Liver (tissue), 3 donors: ENCODE results near the gene DNAI2.

Experiments used
- EGR1 ChIP-seq, 2 donors: IDR thresholded peaks; 2 replicates each; pipeline ENCODE4 v1.6.1; 2016 to 2018; ENCODE audit warnings: antibody characterized with exemption in 2 of 2, low read depth in 2 of 2
- FOXA1 ChIP-seq: IDR thresholded peaks from 2 replicates; pipeline ENCODE4 v1.6.1; 2016; ENCODE audit warnings: antibody characterized with exemption
- GABPA ChIP-seq, 2 donors: IDR thresholded peaks in 1 of 2; conservative IDR thresholded peaks in 1 of 2; 2 replicates each; pipeline ENCODE4 v1.6.1; 2016; ENCODE audit warnings: antibody characterized with exemption in 2 of 2, mild to moderate bottlenecking in 1 of 2, moderate library complexity in 1 of 2
- JUND ChIP-seq, 2 donors: IDR thresholded peaks; 2 replicates each; pipeline ENCODE4 v1.6.1; 2016; ENCODE audit warnings: antibody characterized with exemption in 2 of 2
- RAD21 ChIP-seq, 2 donors: IDR thresholded peaks; 2 replicates each; pipeline ENCODE4 v1.6.1; 2016; ENCODE audit warnings: antibody characterized with exemption in 2 of 2, mild to moderate bottlenecking in 2 of 2
- SP1 ChIP-seq: IDR thresholded peaks from 2 replicates; pipeline ENCODE4 v1.6.1; 2018; ENCODE audit warnings: antibody characterized with exemption, mild to moderate bottlenecking
- TAF1 ChIP-seq: conservative IDR thresholded peaks from 2 replicates; pipeline ENCODE4 v1.6.1; 2016; ENCODE audit warnings: antibody characterized with exemption, mild to moderate bottlenecking
- TF ChIP-seq, protein P1 (sequence below): fragments of 150-350 bp; IDR thresholded peaks from 2 replicates; pipeline ENCODE4 v1.5.1; 2017; ENCODE audit warnings: improper control_type of control experiment, low read depth, low read length; ENCODE audit not compliant: missing input control
- TF ChIP-seq, protein P2 (sequence below): IDR thresholded peaks from 2 replicates; pipeline ENCODE4 v1.6.1; 2016; ENCODE audit warnings: antibody characterized with exemption
- TF ChIP-seq, protein P3 (sequence below): IDR thresholded peaks from 2 replicates; pipeline ENCODE4 v1.6.1; 2016; ENCODE audit warnings: antibody characterized with exemption, mild to moderate bottlenecking
- TF ChIP-seq, protein P4 (sequence below): IDR thresholded peaks from 2 replicates; pipeline ENCODE4 v1.6.1; 2016; ENCODE audit warnings: antibody characterized with exemption
- TF ChIP-seq, protein P5 (sequence below): IDR thresholded peaks from 2 replicates; pipeline ENCODE4 v1.6.1; 2016; ENCODE audit warnings: antibody characterized with exemption
- donor health status: healthy.
- donor health status: healthy.

DNA sequence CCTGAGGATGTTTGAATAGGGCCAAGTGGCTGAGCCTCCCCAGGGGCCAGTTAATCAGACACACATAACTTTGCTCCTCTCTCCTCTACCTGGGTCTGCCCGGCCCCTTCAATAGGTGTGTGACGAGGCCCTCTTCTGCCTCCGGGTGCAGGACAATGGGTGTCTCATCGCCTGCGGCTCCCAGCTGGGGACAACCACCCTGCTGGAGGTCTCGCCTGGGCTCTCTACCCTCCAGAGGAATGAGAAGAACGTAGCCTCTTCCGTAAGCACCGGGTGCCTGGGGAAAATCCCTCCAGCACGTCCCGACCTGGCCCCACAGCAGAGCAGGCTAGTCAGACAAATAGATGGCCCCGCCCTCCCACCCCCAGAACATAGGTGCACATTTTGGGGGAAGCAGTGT, 35.9 kb downstream of the DNAI2 start:
- TF ChIP-seq, protein P1, sequence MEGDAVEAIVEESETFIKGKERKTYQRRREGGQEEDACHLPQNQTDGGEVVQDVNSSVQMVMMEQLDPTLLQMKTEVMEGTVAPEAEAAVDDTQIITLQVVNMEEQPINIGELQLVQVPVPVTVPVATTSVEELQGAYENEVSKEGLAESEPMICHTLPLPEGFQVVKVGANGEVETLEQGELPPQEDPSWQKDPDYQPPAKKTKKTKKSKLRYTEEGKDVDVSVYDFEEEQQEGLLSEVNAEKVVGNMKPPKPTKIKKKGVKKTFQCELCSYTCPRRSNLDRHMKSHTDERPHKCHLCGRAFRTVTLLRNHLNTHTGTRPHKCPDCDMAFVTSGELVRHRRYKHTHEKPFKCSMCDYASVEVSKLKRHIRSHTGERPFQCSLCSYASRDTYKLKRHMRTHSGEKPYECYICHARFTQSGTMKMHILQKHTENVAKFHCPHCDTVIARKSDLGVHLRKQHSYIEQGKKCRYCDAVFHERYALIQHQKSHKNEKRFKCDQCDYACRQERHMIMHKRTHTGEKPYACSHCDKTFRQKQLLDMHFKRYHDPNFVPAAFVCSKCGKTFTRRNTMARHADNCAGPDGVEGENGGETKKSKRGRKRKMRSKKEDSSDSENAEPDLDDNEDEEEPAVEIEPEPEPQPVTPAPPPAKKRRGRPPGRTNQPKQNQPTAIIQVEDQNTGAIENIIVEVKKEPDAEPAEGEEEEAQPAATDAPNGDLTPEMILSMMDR = no peak
- TF ChIP-seq RAD21 (IDR thresholded peaks at IDR 0.05) (no peak), SP1 (no peak), FOXA1 (no peak), GABPA (IDR thresholded peaks at IDR 0.05 in 1 of 2, conservative IDR thresholded peaks at IDR 0.05 in 1 of 2) (no peak), TAF1 (no peak), EGR1 (IDR thresholded peaks at IDR 0.05; ENCODE audit: low read depth in 2 of 2) (no peak), JUND (IDR thresholded peaks at IDR 0.05) (no peak)
- TF ChIP-seq, protein P2, sequence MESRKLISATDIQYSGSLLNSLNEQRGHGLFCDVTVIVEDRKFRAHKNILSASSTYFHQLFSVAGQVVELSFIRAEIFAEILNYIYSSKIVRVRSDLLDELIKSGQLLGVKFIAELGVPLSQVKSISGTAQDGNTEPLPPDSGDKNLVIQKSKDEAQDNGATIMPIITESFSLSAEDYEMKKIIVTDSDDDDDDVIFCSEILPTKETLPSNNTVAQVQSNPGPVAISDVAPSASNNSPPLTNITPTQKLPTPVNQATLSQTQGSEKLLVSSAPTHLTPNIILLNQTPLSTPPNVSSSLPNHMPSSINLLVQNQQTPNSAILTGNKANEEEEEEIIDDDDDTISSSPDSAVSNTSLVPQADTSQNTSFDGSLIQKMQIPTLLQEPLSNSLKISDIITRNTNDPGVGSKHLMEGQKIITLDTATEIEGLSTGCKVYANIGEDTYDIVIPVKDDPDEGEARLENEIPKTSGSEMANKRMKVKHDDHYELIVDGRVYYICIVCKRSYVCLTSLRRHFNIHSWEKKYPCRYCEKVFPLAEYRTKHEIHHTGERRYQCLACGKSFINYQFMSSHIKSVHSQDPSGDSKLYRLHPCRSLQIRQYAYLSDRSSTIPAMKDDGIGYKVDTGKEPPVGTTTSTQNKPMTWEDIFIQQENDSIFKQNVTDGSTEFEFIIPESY = no peak
- TF ChIP-seq, protein P3, sequence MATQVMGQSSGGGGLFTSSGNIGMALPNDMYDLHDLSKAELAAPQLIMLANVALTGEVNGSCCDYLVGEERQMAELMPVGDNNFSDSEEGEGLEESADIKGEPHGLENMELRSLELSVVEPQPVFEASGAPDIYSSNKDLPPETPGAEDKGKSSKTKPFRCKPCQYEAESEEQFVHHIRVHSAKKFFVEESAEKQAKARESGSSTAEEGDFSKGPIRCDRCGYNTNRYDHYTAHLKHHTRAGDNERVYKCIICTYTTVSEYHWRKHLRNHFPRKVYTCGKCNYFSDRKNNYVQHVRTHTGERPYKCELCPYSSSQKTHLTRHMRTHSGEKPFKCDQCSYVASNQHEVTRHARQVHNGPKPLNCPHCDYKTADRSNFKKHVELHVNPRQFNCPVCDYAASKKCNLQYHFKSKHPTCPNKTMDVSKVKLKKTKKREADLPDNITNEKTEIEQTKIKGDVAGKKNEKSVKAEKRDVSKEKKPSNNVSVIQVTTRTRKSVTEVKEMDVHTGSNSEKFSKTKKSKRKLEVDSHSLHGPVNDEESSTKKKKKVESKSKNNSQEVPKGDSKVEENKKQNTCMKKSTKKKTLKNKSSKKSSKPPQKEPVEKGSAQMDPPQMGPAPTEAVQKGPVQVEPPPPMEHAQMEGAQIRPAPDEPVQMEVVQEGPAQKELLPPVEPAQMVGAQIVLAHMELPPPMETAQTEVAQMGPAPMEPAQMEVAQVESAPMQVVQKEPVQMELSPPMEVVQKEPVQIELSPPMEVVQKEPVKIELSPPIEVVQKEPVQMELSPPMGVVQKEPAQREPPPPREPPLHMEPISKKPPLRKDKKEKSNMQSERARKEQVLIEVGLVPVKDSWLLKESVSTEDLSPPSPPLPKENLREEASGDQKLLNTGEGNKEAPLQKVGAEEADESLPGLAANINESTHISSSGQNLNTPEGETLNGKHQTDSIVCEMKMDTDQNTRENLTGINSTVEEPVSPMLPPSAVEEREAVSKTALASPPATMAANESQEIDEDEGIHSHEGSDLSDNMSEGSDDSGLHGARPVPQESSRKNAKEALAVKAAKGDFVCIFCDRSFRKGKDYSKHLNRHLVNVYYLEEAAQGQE = no peak
- TF ChIP-seq, protein P4, sequence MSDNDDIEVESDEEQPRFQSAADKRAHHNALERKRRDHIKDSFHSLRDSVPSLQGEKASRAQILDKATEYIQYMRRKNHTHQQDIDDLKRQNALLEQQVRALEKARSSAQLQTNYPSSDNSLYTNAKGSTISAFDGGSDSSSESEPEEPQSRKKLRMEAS = no peak
- TF ChIP-seq, protein P5, sequence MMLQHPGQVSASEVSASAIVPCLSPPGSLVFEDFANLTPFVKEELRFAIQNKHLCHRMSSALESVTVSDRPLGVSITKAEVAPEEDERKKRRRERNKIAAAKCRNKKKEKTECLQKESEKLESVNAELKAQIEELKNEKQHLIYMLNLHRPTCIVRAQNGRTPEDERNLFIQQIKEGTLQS = no peak
